ENCODE results near the gene TNIK.

Gene TNIK

GRCh38 chr3:171055336-171056178 is 404.6 kb downstream of the TNIK start:
- in situ Hi-C loops (cut with MboI; ENCODE audit: low sequenced_read_pairs, unreplicated experiment): no loop called here
- TF ChIP-seq CTCF (IDR thresholded peaks at IDR 0.05; ENCODE audit: borderline replicate concordance, control extremely low read depth, extremely low read depth, insufficient read depth, missing control alignments): no peak
- DNase-seq (ENCODE audit: low spot score): no peak

- no peak for TF ChIP-seq CTCF (IDR thresholded peaks at IDR 0.05; ENCODE audit: borderline replicate concordance, control extremely low read depth, extremely low read depth, insufficient read depth, missing control alignments)
- no peak for DNase-seq (ENCODE audit: low spot score)
- in situ Hi-C loops (cut with MboI; ENCODE audit: low sequenced_read_pairs, unreplicated experiment): no loop called here
Measured at GRCh38 chr3:171054921-171055320, 405.3 kb downstream of the TNIK start.

GRCh38 chr3:171054231-171054630 is 406.0 kb downstream of the TNIK start:
- no peak for DNase-seq (ENCODE audit: low spot score)
- in situ Hi-C loops (cut with MboI; ENCODE audit: low sequenced_read_pairs, unreplicated experiment): no loop called here
- no peak for TF ChIP-seq CTCF (IDR thresholded peaks at IDR 0.05; ENCODE audit: borderline replicate concordance, control extremely low read depth, extremely low read depth, insufficient read depth, missing control alignments)

- TF ChIP-seq CTCF (IDR thresholded peaks at IDR 0.05; ENCODE audit: borderline replicate concordance, control extremely low read depth, extremely low read depth, insufficient read depth, missing control alignments): peak; percentile 57
- in situ Hi-C loops (cut with MboI; ENCODE audit: low sequenced_read_pairs, unreplicated experiment): no loop called here
- peak; percentile 61 for DNase-seq (ENCODE audit: low spot score)
Measured at GRCh38 chr3:171049861-171050444, 410.3 kb downstream of the TNIK start.

- DNase-seq (ENCODE audit: low spot score): no peak
- in situ Hi-C loops (cut with MboI; ENCODE audit: low sequenced_read_pairs, unreplicated experiment): no loop called here
- TF ChIP-seq CTCF (IDR thresholded peaks at IDR 0.05; ENCODE audit: borderline replicate concordance, control extremely low read depth, extremely low read depth, insufficient read depth, missing control alignments): no peak
Measured at GRCh38 chr3:171046760-171047159, 413.4 kb downstream of the TNIK start.

- no peak for DNase-seq (ENCODE audit: low spot score)
- in situ Hi-C loops (cut with MboI; ENCODE audit: low sequenced_read_pairs, unreplicated experiment): no loop called here
- no peak for TF ChIP-seq CTCF (IDR thresholded peaks at IDR 0.05; ENCODE audit: borderline replicate concordance, control extremely low read depth, extremely low read depth, insufficient read depth, missing control alignments)
Measured at GRCh38 chr3:171044835-171045793, 415.1 kb downstream of the TNIK start.

Data from GM13976 (cell line).